ENCODE results near the gene HTATIP2.

DNA sequence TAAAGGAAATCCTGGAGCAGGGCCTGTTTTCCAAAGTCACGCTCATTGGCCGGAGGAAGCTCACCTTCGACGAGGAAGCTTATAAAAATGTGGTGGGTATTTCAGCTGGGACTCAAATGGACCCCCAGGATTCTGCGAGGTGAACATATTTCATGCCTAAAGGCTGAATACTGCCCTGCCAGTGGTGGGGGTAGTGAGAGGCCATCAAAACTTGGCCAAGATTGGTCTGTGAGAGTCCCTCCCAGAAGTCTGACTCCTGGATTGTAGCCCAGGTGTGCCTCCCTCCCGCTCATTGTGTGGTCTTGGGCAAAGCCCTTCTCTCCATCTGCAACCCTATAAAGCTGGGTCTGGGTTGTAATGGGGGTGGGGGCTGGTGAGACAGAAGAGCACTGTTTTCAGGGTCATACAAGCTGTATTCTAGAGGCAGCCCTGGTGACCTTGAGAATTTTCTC is 853 bp downstream of the HTATIP2 start:
- TF ChIP-seq, protein P1, sequence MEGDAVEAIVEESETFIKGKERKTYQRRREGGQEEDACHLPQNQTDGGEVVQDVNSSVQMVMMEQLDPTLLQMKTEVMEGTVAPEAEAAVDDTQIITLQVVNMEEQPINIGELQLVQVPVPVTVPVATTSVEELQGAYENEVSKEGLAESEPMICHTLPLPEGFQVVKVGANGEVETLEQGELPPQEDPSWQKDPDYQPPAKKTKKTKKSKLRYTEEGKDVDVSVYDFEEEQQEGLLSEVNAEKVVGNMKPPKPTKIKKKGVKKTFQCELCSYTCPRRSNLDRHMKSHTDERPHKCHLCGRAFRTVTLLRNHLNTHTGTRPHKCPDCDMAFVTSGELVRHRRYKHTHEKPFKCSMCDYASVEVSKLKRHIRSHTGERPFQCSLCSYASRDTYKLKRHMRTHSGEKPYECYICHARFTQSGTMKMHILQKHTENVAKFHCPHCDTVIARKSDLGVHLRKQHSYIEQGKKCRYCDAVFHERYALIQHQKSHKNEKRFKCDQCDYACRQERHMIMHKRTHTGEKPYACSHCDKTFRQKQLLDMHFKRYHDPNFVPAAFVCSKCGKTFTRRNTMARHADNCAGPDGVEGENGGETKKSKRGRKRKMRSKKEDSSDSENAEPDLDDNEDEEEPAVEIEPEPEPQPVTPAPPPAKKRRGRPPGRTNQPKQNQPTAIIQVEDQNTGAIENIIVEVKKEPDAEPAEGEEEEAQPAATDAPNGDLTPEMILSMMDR (IDR thresholded peaks at IDR 0.05): no peak
- TF ChIP-seq POLR2AphosphoS5 (IDR thresholded peaks at IDR 0.05): no peak
- no peak for TF ChIP-seq POLR2A (IDR thresholded peaks at IDR 0.05)
